Brain microvascular endothelial cell (primary cell): ENCODE data around the gene IL17D.

Experiments used
- DNase-seq: peaks from one replicate; pipeline ENCODE4 v3.0.0-alpha.2; 2020
- H3K27ac ChIP-seq: fragments of 250-450 bp; sonication (Bioruptor Pico); 2 replicates; pipeline ENCODE4 v1.5.1; 2020; ENCODE audit warnings: mild to moderate bottlenecking, moderate library complexity
- H3K27me3 ChIP-seq: fragments of 250-450 bp; sonication (Bioruptor Pico); replicated peaks from 2 replicates; pipeline ENCODE4 v1.5.1; 2020; ENCODE audit warnings: mild to moderate bottlenecking
- H3K36me3 ChIP-seq: fragments of 250-450 bp; sonication (Bioruptor Pico); replicated peaks from 2 replicates; pipeline ENCODE4 v1.5.1; 2020; ENCODE audit warnings: mild to moderate bottlenecking
- H3K4me3 ChIP-seq: 2 replicates; pipeline ENCODE4 v1.5.1; 2011; ENCODE audit warnings: low read depth, mild to moderate bottlenecking, control low read depth, low read length, moderate library complexity
- in situ Hi-C: cut with HindIII; loops from 2 replicates; pipeline ENCODE4 v1.10.0; 2017; ENCODE audit warnings: low sequenced_read_pairs, low pct_ligation_motif_present
- TF ChIP-seq, protein P1 (sequence below): IDR thresholded peaks from 2 replicates; pipeline ENCODE4 v1.5.1; 2011; ENCODE audit warnings: low read depth, mild to moderate bottlenecking, moderate library complexity, low read length, control low read depth, inconsistent platforms; ENCODE audit errors: missing control alignments

The IL17D gene

DNA sequence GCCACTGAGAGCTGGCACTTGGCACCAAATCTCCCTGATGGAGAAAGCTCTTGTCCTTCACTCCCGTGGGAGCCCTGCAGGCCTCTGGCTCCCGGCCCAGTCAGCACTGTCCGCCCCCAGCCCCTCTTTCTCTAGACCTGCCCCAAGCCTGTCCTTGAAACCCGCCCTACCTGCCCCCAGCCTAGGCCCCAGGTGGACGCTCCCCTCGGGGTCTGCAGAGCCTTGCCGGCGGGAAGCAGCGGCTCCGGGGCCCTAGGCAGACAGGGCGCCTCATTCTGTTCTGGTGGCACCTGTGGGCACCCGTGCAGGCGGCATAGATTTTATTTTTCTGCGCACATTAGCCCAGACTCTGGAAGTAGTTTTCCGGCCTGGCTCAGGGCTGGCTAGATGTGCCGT is 17.6 kb downstream of the IL17D start:
- peak overlapping the region; percentile 45 for H3K4me3 ChIP-seq
- no peak overlapping the region for H3K27ac ChIP-seq
- TF ChIP-seq, protein P1, sequence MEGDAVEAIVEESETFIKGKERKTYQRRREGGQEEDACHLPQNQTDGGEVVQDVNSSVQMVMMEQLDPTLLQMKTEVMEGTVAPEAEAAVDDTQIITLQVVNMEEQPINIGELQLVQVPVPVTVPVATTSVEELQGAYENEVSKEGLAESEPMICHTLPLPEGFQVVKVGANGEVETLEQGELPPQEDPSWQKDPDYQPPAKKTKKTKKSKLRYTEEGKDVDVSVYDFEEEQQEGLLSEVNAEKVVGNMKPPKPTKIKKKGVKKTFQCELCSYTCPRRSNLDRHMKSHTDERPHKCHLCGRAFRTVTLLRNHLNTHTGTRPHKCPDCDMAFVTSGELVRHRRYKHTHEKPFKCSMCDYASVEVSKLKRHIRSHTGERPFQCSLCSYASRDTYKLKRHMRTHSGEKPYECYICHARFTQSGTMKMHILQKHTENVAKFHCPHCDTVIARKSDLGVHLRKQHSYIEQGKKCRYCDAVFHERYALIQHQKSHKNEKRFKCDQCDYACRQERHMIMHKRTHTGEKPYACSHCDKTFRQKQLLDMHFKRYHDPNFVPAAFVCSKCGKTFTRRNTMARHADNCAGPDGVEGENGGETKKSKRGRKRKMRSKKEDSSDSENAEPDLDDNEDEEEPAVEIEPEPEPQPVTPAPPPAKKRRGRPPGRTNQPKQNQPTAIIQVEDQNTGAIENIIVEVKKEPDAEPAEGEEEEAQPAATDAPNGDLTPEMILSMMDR: no peak
- DNase-seq: no peak
- no peaks in the 10 kb centered on the region for H3K36me3 ChIP-seq
- in situ Hi-C loops: no loop called here
- no peaks in the 10 kb centered on the region for H3K27me3 ChIP-seq

DNA sequence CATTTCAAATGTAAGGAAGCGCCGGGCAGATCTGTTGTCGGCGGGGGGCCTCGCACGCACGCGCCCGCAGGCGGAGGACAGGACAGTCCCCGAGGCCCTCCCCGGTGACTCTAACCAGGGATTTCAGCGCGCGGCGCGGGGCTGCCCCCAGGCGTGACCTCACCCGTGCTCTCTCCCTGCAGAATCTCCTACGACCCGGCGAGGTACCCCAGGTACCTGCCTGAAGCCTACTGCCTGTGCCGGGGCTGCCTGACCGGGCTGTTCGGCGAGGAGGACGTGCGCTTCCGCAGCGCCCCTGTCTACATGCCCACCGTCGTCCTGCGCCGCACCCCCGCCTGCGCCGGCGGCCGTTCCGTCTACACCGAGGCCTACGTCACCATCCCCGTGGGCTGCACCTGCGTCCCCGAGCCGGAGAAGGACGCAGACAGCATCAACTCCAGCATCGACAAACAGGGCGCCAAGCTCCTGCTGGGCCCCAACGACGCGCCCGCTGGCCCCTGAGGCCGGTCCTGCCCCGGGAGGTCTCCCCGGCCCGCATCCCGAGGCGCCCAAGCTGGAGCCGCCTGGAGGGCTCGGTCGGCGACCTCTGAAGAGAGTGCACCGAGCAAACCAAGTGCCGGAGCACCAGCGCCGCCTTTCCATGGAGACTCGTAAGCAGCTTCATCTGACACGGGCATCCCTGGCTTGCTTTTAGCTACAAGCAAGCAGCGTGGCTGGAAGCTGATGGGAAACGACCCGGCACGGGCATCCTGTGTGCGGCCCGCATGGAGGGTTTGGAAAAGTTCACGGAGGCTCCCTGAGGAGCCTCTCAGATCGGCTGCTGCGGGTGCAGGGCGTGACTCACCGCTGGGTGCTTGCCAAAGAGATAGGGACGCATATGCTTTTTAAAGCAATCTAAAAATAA is 18.2 kb downstream of the IL17D start:
- peak; percentile 72 for DNase-seq
- TF ChIP-seq, protein P1: peak; percentile 24

DNA sequence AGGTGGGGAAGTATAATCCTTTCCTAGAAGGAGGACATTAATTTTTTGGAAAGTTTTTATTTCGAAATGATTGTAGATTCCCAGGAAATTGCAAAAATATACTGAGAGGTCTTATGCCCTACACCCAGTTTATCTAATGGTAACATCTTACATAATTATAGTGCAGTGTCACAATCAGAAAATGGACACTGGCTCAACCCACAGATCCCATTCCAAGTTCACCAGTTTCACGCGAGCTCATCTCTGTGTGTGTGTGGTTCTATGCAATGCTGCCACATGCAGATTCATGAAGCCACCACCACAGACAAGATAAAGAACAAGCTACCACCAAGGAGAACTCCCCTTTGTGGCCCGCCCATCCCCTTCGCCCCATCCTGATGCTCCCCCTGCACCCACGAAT is 24.4 kb downstream of the IL17D start:
- TF ChIP-seq, protein P1: no peak
- Histone ChIP-seq H3K36me3 (no peaks in the 10 kb centered on the region), H3K27ac (no peak overlapping the region), H3K27me3 (no peaks in the 10 kb centered on the region), H3K4me3 (no peak overlapping the region)
- in situ Hi-C loops: no loop called here
- DNase-seq: no peak

More for the DNA sequence above, 18.2 kb downstream of the IL17D start:
- in situ Hi-C loops: no loop called here
- Histone ChIP-seq H3K4me3 (peak overlapping the region; percentile 45), H3K27ac (no peak overlapping the region), H3K27me3 (no peaks in the 10 kb centered on the region), H3K36me3 (no peaks in the 10 kb centered on the region)

DNA sequence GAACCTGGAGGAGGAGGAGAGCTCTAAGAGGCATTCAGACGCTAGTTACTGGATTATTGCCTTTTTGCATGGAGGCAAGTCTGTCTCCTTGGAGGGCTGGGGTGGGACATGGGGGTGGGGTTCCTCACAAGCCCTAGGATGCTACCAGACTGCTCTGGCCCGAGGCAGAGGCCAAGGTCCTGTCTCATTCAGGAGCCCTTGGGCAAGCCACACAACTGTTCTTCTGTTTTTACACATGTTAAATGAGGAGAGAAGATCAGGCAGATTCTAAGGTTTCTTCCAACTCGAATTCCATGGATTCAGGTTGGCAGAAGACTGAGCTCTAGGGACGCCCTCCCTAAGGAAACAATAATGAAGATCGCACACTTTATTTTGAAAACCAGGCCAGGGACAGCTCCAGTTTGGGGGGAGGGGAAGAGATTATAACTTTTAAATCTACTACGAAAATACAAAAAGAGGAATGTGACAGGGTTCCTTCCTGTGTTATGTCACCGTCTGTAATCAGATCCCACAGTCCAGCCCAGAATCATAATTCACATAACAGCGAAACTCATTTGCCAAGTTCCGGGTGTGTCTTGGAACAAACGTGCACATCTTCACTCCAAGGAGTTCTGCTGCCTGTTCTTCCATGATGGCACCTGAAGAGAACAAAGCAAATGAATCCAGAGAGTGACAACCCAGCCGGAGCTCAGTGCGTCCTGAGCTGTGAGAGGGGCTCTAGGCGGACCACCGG is 25.2 kb downstream of the IL17D start:
- Histone ChIP-seq H3K4me3 (no peak overlapping the region), H3K27ac (no peak overlapping the region), H3K27me3 (no peaks in the 10 kb centered on the region), H3K36me3 (no peaks in the 10 kb centered on the region)
- TF ChIP-seq, protein P1: no peak
- in situ Hi-C loops: no loop called here
- no peak for DNase-seq

DNA sequence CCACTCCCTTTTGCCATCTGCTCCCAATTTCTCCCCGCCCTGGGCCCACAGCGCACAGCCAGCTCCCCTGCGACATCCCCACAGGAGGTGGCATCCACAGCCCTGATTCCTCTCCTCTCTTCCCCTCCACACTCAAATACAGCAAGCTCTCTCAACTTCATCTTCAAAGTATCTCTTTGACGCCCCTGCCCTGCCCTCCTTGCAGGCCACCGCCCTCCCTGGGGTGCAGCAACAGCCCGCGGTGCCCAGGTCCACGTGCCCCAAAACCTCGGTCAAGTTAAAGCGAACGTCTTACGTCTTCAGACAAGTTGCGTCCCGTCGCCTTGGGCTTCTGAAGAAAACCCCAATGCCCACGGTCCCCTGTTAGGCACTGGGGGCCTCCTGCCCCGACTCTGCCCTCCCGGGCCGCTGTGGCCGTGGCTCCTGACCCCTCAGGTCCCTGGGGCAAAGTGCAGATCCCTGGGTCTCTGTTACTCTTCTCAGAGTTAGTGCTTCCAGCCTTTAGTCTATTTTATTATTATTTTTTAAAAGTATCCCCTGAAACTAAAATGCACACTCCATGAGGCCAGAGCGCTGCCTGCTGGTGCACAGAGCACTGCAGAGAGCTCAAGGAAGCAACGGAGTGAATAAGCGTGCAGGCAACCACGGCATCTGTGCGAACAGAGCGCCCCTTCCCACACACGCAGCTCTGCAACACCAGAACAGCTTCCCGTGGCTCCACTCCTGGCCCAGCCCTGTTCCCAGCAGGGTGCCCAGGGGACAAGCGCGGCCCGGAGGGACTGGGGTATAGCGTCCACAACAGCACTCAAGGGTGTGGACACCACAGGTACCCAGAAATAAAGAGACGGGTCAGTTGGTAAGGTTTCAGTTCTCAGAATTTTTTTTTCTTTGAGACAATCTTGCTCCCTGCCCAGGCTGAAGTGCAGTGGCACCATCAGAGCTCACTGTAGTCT is 26.4 kb downstream of the IL17D start:
- Histone ChIP-seq H3K27ac (no peak overlapping the region), H3K4me3 (no peak overlapping the region), H3K27me3 (no peaks in the 10 kb centered on the region), H3K36me3 (no peaks in the 10 kb centered on the region)
- in situ Hi-C loops: no loop called here
- TF ChIP-seq, protein P1: no peak
- no peak for DNase-seq
